ENCODE results near the gene SNORC.

Gene SNORC

GRCh38 chr2:232919141-232919540 is 49.1 kb downstream of the SNORC start:
- no peak for ATAC-seq

DNA sequence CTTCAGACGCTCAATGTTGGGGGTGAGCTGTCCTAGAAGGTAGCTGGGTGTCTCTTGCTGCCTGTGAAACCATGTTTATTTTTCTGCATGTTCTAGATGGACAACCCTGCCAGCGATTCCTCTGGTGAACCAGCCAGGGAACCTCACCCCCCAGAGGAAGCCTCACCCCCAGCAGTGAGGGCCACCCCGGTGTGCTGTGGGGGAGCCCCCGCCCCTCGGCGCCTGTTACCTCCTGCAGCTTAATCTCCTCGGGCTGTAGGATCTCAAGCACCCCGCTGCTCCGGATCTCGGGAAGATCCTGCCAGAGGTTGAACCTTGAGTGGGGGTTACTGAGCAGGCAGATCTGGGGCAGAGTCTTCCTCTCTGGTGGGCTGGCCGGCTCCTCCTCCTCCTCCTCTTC is 50.0 kb downstream of the SNORC start:
- ATAC-seq: no peak
- TF ChIP-seq, protein P1, sequence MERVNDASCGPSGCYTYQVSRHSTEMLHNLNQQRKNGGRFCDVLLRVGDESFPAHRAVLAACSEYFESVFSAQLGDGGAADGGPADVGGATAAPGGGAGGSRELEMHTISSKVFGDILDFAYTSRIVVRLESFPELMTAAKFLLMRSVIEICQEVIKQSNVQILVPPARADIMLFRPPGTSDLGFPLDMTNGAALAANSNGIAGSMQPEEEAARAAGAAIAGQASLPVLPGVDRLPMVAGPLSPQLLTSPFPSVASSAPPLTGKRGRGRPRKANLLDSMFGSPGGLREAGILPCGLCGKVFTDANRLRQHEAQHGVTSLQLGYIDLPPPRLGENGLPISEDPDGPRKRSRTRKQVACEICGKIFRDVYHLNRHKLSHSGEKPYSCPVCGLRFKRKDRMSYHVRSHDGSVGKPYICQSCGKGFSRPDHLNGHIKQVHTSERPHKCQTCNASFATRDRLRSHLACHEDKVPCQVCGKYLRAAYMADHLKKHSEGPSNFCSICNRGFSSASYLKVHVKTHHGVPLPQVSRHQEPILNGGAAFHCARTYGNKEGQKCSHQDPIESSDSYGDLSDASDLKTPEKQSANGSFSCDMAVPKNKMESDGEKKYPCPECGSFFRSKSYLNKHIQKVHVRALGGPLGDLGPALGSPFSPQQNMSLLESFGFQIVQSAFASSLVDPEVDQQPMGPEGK (CRISPR knock-in tag; IDR thresholded peaks at IDR 0.05; ENCODE audit: borderline replicate concordance): no peak
- no peak for TF ChIP-seq ZC3H10 (CRISPR knock-in tag; IDR thresholded peaks at IDR 0.05)
- TF ChIP-seq BACH2 (CRISPR knock-in tag; IDR thresholded peaks at IDR 0.05; ENCODE audit: borderline replicate concordance): no peak
- TF ChIP-seq OSR1 (CRISPR knock-in tag; IDR thresholded peaks at IDR 0.05): no peak
- TF ChIP-seq PPARA (CRISPR knock-in tag; IDR thresholded peaks at IDR 0.05; ENCODE audit: borderline replicate concordance): no peak
- no peak for TF ChIP-seq ZNF8 (CRISPR knock-in tag; IDR thresholded peaks at IDR 0.05)
- no peak for TF ChIP-seq RARB (CRISPR knock-in tag; IDR thresholded peaks at IDR 0.05)
- TF ChIP-seq, protein P2, sequence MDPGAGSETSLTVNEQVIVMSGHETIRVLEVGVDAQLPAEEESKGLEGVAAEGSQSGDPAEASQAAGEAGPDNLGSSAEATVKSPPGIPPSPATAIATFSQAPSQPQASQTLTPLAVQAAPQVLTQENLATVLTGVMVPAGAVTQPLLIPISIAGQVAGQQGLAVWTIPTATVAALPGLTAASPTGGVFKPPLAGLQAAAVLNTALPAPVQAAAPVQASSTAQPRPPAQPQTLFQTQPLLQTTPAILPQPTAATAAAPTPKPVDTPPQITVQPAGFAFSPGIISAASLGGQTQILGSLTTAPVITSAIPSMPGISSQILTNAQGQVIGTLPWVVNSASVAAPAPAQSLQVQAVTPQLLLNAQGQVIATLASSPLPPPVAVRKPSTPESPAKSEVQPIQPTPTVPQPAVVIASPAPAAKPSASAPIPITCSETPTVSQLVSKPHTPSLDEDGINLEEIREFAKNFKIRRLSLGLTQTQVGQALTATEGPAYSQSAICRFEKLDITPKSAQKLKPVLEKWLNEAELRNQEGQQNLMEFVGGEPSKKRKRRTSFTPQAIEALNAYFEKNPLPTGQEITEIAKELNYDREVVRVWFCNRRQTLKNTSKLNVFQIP (CRISPR knock-in tag; IDR thresholded peaks at IDR 0.05; ENCODE audit: borderline replicate concordance, low read depth): no peak
- TF ChIP-seq SNAI2 (CRISPR knock-in tag; IDR thresholded peaks at IDR 0.05): no peak
- no peak for TF ChIP-seq ZNF70 (CRISPR knock-in tag; IDR thresholded peaks at IDR 0.05)
- no peak for TF ChIP-seq CSRNP3 (CRISPR knock-in tag; IDR thresholded peaks at IDR 0.05)
- no peak for TF ChIP-seq ZNF565 (CRISPR knock-in tag; conservative IDR thresholded peaks at IDR 0.05; ENCODE audit: low read depth)
- TF ChIP-seq CREB5 (CRISPR knock-in tag; IDR thresholded peaks at IDR 0.05; ENCODE audit: low read depth): no peak
- TF ChIP-seq ARNTL (CRISPR knock-in tag; IDR thresholded peaks at IDR 0.05; ENCODE audit: borderline replicate concordance, low read depth): no peak
- no peak for TF ChIP-seq ZFP30 (CRISPR knock-in tag; IDR thresholded peaks at IDR 0.05)
- no peak for TF ChIP-seq ISL1 (CRISPR knock-in tag; IDR thresholded peaks at IDR 0.05)

More at GRCh38 chr2:232919141-232919540, 49.1 kb downstream of the SNORC start:
- TF ChIP-seq ARNTL (CRISPR knock-in tag; IDR thresholded peaks at IDR 0.05; ENCODE audit: borderline replicate concordance, low read depth) (no peak), ZFP30 (CRISPR knock-in tag; IDR thresholded peaks at IDR 0.05) (no peak), ZFP3 (CRISPR knock-in tag; IDR thresholded peaks at IDR 0.05) (no peak), GLIS3 (CRISPR knock-in tag; IDR thresholded peaks at IDR 0.05) (no peak), TCF4 (CRISPR knock-in tag; IDR thresholded peaks at IDR 0.05; ENCODE audit: borderline replicate concordance) (no peak), SNAI2 (CRISPR knock-in tag; IDR thresholded peaks at IDR 0.05) (no peak), ZNF565 (CRISPR knock-in tag; conservative IDR thresholded peaks at IDR 0.05; ENCODE audit: low read depth) (no peak), RARB (CRISPR knock-in tag; IDR thresholded peaks at IDR 0.05) (no peak), CSRNP3 (CRISPR knock-in tag; IDR thresholded peaks at IDR 0.05) (no peak), CREB5 (CRISPR knock-in tag; IDR thresholded peaks at IDR 0.05; ENCODE audit: low read depth) (no peak)

DNA sequence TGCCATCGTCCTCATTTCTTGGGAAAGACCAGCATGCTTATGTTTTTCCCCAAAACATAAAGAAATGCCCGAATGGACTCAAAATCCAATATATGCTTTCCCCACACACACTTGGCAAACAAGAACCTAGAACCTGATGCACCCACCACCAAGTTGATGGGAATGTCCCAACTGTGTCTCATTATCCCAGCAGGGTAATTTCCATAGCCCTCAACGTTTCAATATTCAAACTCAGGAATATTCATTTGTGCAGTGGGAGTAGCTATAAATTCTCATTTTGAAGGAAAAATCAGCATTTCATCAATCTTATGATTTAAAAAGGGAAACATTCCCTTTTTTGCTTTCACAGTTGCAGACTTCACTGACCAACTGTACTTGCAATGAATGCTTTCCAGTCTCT is 50.7 kb downstream of the SNORC start:
- ATAC-seq: no peak
- no peak for TF ChIP-seq SNAI2 (CRISPR knock-in tag; IDR thresholded peaks at IDR 0.05)
- no peak for TF ChIP-seq TOX (CRISPR knock-in tag; IDR thresholded peaks at IDR 0.05; ENCODE audit: borderline replicate concordance)
- TF ChIP-seq, protein P1 (CRISPR knock-in tag; IDR thresholded peaks at IDR 0.05; ENCODE audit: borderline replicate concordance): no peak
- no peak for TF ChIP-seq BACH2 (CRISPR knock-in tag; IDR thresholded peaks at IDR 0.05; ENCODE audit: borderline replicate concordance)
